HG03457 (cell line): ENCODE measurements around the gene FBXL13.
"Not testable (repeated sequence)": the region's sequence is repeated elsewhere in the genome, so short reads cannot be mapped to it uniquely, and the experiment has no call there.

Source experiments
- ATAC-seq: cut with Tn5 transposase; IDR thresholded peaks from one replicate; pipeline ENCODE4 v1.9.1; 2021; ENCODE audit warnings: moderate number of reproducible peaks; ENCODE audit not compliant: unreplicated experiment

FBXL13 gene

DNA sequence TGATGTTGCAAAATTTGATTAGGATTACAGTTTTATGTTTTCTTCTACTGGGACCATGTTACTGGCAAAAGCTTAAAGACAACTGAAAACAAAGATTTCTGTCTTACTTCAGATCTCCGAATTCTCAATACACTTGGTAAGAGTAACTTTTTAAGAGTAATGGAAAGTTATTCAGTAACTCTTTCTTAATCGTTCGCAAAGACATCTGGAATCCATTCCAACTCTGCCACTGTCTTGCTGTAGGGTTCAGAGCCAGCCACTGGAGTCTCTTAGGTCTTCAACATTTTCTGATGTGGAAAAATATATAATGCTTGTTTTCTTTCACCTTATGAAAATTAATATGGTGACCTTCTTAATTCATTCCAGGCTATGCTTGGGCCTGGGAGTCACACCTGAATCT, 295.9 kb downstream of the FBXL13 start:
- ATAC-seq, result not testable (repeated sequence)

DNA sequence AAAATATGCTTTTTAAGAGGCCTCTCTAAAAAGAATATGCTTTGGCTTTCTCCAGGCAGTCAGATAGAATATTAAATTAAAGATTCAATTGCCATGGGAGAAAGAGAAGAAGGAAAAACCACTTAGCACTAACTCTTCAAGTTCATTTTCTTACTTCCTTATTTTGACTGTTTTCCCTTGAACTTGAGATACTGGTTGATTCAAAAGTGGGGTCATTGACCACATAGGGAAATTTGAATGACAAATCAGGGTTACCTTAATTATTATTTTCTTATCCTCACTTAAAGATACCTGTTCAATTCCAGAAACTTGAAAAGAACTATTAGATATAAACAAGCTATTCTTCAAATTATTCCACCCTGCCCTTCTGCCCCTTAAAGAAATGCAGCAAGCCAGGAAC, 298.4 kb downstream of the FBXL13 start:
- not testable (repeated sequence) for ATAC-seq

DNA sequence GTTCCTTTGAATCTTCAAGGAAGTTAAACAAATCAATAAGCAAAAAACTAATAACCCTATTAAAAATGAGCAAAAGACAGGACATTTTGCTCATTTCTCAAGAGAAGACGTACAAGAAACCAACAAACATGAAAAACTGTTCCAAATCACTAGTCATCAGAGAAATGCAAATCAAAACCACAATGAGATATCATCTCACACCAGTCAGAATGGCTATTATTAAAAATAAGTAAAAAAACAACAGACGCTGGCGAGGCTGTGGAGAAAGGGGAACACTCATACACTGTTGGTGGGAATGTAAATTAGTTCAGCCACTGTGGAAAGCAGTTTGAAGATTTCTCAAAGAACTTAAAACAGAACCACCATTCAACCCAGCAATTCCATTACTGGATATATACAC, 304.1 kb downstream of the FBXL13 start:
- ATAC-seq, result not testable (repeated sequence)

GRCh38 chr7:102769657-102770192, 304.9 kb downstream of the FBXL13 start:
- not testable (repeated sequence) for ATAC-seq

DNA sequence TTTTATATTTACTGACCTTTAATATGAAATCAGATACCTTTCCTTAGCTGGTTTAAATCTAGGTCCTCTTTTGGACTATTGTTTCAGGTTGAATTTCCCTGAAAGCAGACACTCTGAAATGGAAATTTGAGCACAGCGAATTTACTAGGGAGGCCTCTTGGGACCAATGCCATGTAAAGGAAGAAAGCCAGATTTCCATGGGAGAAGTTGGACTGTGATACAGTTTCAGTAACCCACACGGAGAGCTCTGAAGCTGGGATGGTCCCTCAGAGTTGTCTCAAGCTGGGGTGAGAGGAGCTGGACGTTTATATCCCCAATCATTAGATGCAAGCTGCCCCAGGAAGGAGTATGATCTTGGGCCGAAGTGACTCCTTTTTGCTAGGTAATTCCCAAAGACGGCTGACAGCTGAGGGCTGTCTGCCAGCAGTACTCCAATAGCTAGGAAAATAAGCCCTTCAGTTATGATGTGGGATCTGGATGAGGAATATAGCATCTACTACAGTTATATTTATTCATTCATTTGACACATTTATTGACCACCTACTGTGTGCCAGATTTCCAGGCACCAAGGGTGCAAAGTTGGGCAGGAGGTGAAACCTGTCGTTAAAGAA, 311.2 kb downstream of the FBXL13 start:
- ATAC-seq, result not testable (repeated sequence)
